Loucy (cell line): ENCODE data around the gene CXCL14.

ENCODE experiments used
- H2AFZ ChIP-seq: fragments of 200-600 bp; sonication (generic); 2 replicates; pipeline ENCODE4 v1.6.0; 2016; ENCODE audit warnings: antibody characterized with exemption, mild to moderate bottlenecking, low read length, moderate library complexity
- H3F3A ChIP-seq: fragments of 200-600 bp; 2 replicates; pipeline ENCODE4 v1.6.0; 2016; ENCODE audit warnings: antibody characterized with exemption, low read depth, mild to moderate bottlenecking
- H3K27me3 ChIP-seq: fragments of 200-600 bp; sonication (generic); 2 replicates; pipeline ENCODE4 v1.6.1; 2014; ENCODE audit warnings: low read length, mild to moderate bottlenecking; ENCODE audit not compliant: insufficient read depth, poor library complexity, severe bottlenecking
- H3K36me3 ChIP-seq: fragments of 200-600 bp; sonication (generic); 2 replicates; pipeline ENCODE4 v1.6.1; 2016; ENCODE audit warnings: low read length; ENCODE audit not compliant: insufficient read depth
- H3K4me1 ChIP-seq: fragments of 200-600 bp; sonication (generic); 2 replicates; pipeline ENCODE4 v1.5.1; 2014; ENCODE audit warnings: low read length, mild to moderate bottlenecking; ENCODE audit not compliant: insufficient read depth, poor library complexity, severe bottlenecking
- H3K4me2 ChIP-seq: fragments of 200-600 bp; sonication (generic); 2 replicates; pipeline ENCODE4 v1.6.0; 2014; ENCODE audit warnings: antibody characterized with exemption, low read length, low read depth, mild to moderate bottlenecking; ENCODE audit not compliant: poor library complexity, severe bottlenecking
- H3K4me3 ChIP-seq: fragments of 200-600 bp; sonication (generic); 2 replicates; pipeline ENCODE4 v1.5.1; 2014; ENCODE audit warnings: low read length, mild to moderate bottlenecking, mixed read lengths; ENCODE audit not compliant: poor library complexity, severe bottlenecking
- H3K79me2 ChIP-seq: fragments of 200-600 bp; sonication (generic); 2 replicates; pipeline ENCODE4 v1.6.1; 2014; ENCODE audit warnings: low read length; ENCODE audit not compliant: insufficient read depth
- H3K9ac ChIP-seq: fragments of 200-600 bp; sonication (generic); 2 replicates; pipeline ENCODE4 v1.6.0; 2014; ENCODE audit warnings: mild to moderate bottlenecking, low read depth, low read length, moderate library complexity; ENCODE audit not compliant: poor library complexity, severe bottlenecking
- H3K9me2 ChIP-seq: fragments of 200-600 bp; sonication (generic); replicated peaks from 2 replicates; pipeline ENCODE4 v1.6.1; 2016; ENCODE audit warnings: low read depth, low read length, mixed read lengths
- H3K9me3 ChIP-seq: fragments of 200-600 bp; sonication (generic); 2 replicates; pipeline ENCODE4 v1.6.1; 2014; ENCODE audit warnings: mild to moderate bottlenecking, antibody characterized with exemption, low read length, low read depth; ENCODE audit not compliant: insufficient read depth
- H4K20me1 ChIP-seq: fragments of 200-600 bp; sonication (generic); 2 replicates; pipeline ENCODE4 v1.6.0; 2014; ENCODE audit warnings: antibody characterized with exemption, low read length, mild to moderate bottlenecking; ENCODE audit not compliant: insufficient read depth, poor library complexity, severe bottlenecking
- CTCF ChIP-seq: fragments of 200-600 bp; sonication (generic); conservative IDR thresholded peaks from 2 replicates; pipeline ENCODE4 v1.5.1; 2014; ENCODE audit warnings: mild to moderate bottlenecking, antibody characterized with exemption, low read length
- EZH2phosphoT487 ChIP-seq: fragments of 200-600 bp; IDR thresholded peaks from 2 replicates; pipeline ENCODE4 v1.6.1; 2018; ENCODE audit warnings: antibody characterized with exemption, mild to moderate bottlenecking, moderate library complexity, borderline replicate concordance

Gene CXCL14

GRCh38 chr5:135556620-135557019 lies 22.2 kb downstream of the CXCL14 start:
- H3K9me2 ChIP-seq = no peaks in the 10 kb centered on the region
- no peaks in the 10 kb centered on the region for H3K27me3 ChIP-seq
- no peaks in the 10 kb centered on the region for H3K4me1 ChIP-seq
- no peak for TF ChIP-seq EZH2phosphoT487
- TF ChIP-seq CTCF = no peak
- no peak overlapping the region for H2AFZ ChIP-seq
- no peaks in the 10 kb centered on the region for H3F3A ChIP-seq
- no peak overlapping the region for H3K4me2 ChIP-seq
- no peaks in the 10 kb centered on the region for H3K36me3 ChIP-seq
- H4K20me1 ChIP-seq = no peaks in the 10 kb centered on the region
- no peaks in the 10 kb centered on the region for H3K79me2 ChIP-seq
- H3K9ac ChIP-seq = no peak overlapping the region
- no peak overlapping the region for H3K4me3 ChIP-seq
- no peaks in the 10 kb centered on the region for H3K9me3 ChIP-seq

- Histone ChIP-seq H3F3A (no peaks in the 10 kb centered on the region), H3K9me3 (no peaks in the 10 kb centered on the region), H3K9me2 (no peaks in the 10 kb centered on the region), H3K79me2 (no peaks in the 10 kb centered on the region), H2AFZ (no peak overlapping the region), H3K4me1 (no peaks in the 10 kb centered on the region), H3K36me3 (no peaks in the 10 kb centered on the region), H3K4me2 (no peak overlapping the region), H4K20me1 (no peaks in the 10 kb centered on the region), H3K27me3 (no peaks in the 10 kb centered on the region), H3K9ac (no peak overlapping the region), H3K4me3 (no peak overlapping the region)
- TF ChIP-seq CTCF = no peak
- TF ChIP-seq EZH2phosphoT487 = no peak
Observed at GRCh38 chr5:135555530-135555929, 23.3 kb downstream of the CXCL14 start.

- H3K9me2 ChIP-seq = no peaks in the 10 kb centered on the region
- TF ChIP-seq CTCF (peak; percentile 36), EZH2phosphoT487 (no peak)
- H3K4me2 ChIP-seq = no peak overlapping the region
- H3K9me3 ChIP-seq = no peaks in the 10 kb centered on the region
- no peaks in the 10 kb centered on the region for H4K20me1 ChIP-seq
- H3F3A ChIP-seq = no peaks in the 10 kb centered on the region
- H3K27me3 ChIP-seq = no peaks in the 10 kb centered on the region
- H3K36me3 ChIP-seq = no peaks in the 10 kb centered on the region
- H3K9ac ChIP-seq = no peak overlapping the region
- H3K4me3 ChIP-seq = no peak overlapping the region
- H3K4me1 ChIP-seq = no peaks in the 10 kb centered on the region
- H2AFZ ChIP-seq = peak overlapping the region; percentile 61; the same call in 1 of the 2 replicates
- H3K79me2 ChIP-seq = no peaks in the 10 kb centered on the region
Observed at GRCh38 chr5:135553688-135554462, 24.9 kb downstream of the CXCL14 start.
